Tibial artery (tissue), 4 donors: ENCODE measurements around the gene GIMAP4.

Source experiments
- DNase-seq, 2 donors: peaks; one replicate each; pipeline ENCODE4 v3.0.0-alpha.2; 2019
- H3K27ac ChIP-seq, 2 donors: fragments of 200-600 bp; sonication (generic) in 1 of 2; 1 replicate in 1 of 2; 2 replicates in 1 of 2; pipeline ENCODE4 v1.5.1; 2018 to 2019; ENCODE audit warnings: mild to moderate bottlenecking in 1 of 2
- H3K27me3 ChIP-seq, 2 donors: fragments of 200-600 bp; sonication (generic) in 1 of 2; one replicate each; pipeline versions ENCODE4 v1.5.1 to v1.6.0; 2016 to 2019
- H3K36me3 ChIP-seq, 3 donors: fragments of 200-600 bp; sonication (generic) in 2 of 3; one replicate each; pipeline ENCODE4 v1.5.1; 2016 to 2019; ENCODE audit warnings: mild to moderate bottlenecking in 2 of 3
- H3K4me1 ChIP-seq, 4 donors: fragments of 200-600 bp; sonication (generic) in 2 of 4; 1 replicate in 3 of 4; 2 replicates in 1 of 4; pipeline ENCODE4 v1.5.1; 2016 to 2019
- H3K4me3 ChIP-seq, 2 donors: fragments of 200-600 bp; sonication (generic) in 1 of 2; 1 replicate in 1 of 2; 2 replicates in 1 of 2; pipeline ENCODE4 v1.5.1; 2018 to 2019; ENCODE audit warnings: mild to moderate bottlenecking in 2 of 2
- H3K9me3 ChIP-seq, 3 donors: fragments of 200-600 bp; sonication (generic) in 1 of 3; one replicate each; pipeline ENCODE4 v1.5.1; 2016 to 2019
- CTCF ChIP-seq, 2 experiments: fragments of 200-600 bp in 1 of 2; fragments of 450-650 bp in 1 of 2; IDR thresholded peaks; one replicate each; pipeline ENCODE4 v1.5.1; 2017 to 2019; ENCODE audit warnings: antibody characterized with exemption in 2 of 2, mild to moderate bottlenecking in 1 of 2, moderate library complexity in 1 of 2
- intact Hi-C: fragments of 100-400 bp; cut with DNase I; formaldehyde crosslinking; loops from one replicate; pipeline ENCODE4 v1.15.0; 2023; ENCODE audit warnings: low total_unique reads

Gene GIMAP4

DNA sequence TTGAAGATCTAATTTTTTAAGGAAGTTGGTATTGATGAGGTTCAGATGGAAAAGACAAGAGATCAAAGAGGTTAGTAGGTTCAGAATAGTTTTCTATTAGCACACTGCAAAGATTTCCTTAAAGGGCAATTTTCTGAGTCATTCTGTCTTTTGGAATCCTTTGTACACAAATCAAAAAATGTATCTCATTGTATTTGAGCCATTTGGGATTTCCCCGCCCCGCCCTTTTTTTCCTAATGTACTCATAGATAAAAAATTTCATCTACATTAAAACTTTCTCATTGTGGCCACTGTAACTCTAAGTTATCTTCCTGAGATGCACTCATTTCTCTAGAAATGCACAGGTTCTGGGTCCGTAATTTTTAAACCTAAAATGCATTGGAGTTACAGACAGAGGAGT lies 52.9 kb downstream of the GIMAP4 start:
- Histone ChIP-seq H3K27ac (no peak overlapping the region), H3K36me3 (no peaks in the 10 kb centered on the region), H3K9me3 (no peaks in the 10 kb centered on the region), H3K4me1 (no peaks in the 10 kb centered on the region), H3K27me3 (no peaks in the 10 kb centered on the region), H3K4me3 (no peak overlapping the region)
- DNase-seq, result no peak
- intact Hi-C loops, result no loop called here
- TF ChIP-seq CTCF (IDR thresholded peaks at IDR 0.05), result no peak

- no peaks in the 10 kb centered on the region for H3K4me1 ChIP-seq
- no peak overlapping the region for H3K27ac ChIP-seq
- no peaks in the 10 kb centered on the region for H3K36me3 ChIP-seq
- intact Hi-C loops, result no loop called here
- no peak for TF ChIP-seq CTCF (IDR thresholded peaks at IDR 0.05)
- H3K4me3 ChIP-seq, result no peak overlapping the region
- no peaks in the 10 kb centered on the region for H3K27me3 ChIP-seq
- H3K9me3 ChIP-seq, result no peaks in the 10 kb centered on the region
- no peak for DNase-seq
Observed at GRCh38 chr7:150620617-150621371, 53.6 kb downstream of the GIMAP4 start.

- Histone ChIP-seq H3K4me1 (no peaks in the 10 kb centered on the region), H3K4me3 (no peak overlapping the region), H3K27ac (no peak overlapping the region), H3K36me3 (no peaks in the 10 kb centered on the region), H3K9me3 (no peaks in the 10 kb centered on the region), H3K27me3 (no peaks in the 10 kb centered on the region)
- TF ChIP-seq CTCF (IDR thresholded peaks at IDR 0.05), result no peak
- no peak for DNase-seq
- intact Hi-C loops, result no loop called here
Observed at GRCh38 chr7:150621376-150621775, 54.2 kb downstream of the GIMAP4 start.
